ENCODE measurements around the gene SNAP23. TPM values are rescaled to one million over a fixed set of nuclear protein-coding genes. Genes with fewer than 3 reads are reported as not detected.
A peak's percentile ranks its signal among the peaks of the same experiment; 100 is the strongest.

SNAP23 gene
- total RNA-seq, result 81.5 and 83.3 TPM in 2 replicates

GRCh38 chr15:42495361-42496212 is at the start of gene SNAP23:
TSS of gene SNAP23 (plus strand) at chr15:42495634. CDS start at chr15:42511847, 16,213 bp downstream.
- H3K4me3 ChIP-seq (ENCODE audit: low read depth, low read length), result peak within 1 kb of the TSS; percentile 98
- no peak for TF ChIP-seq CTCF (IDR thresholded peaks at IDR 0.05; ENCODE audit: insufficient read depth, low read depth, low read length)
- peak; percentile 98 for DNase-seq (ENCODE audit: low read depth)

GRCh38 chr15:42447599-42447998 is 47.8 kb upstream of the SNAP23 start:
- DNase-seq (ENCODE audit: low read depth), result no peak
- no peak for TF ChIP-seq CTCF (IDR thresholded peaks at IDR 0.05; ENCODE audit: insufficient read depth, low read depth, low read length)

GRCh38 chr15:42448281-42448680 is 47.2 kb upstream of the SNAP23 start:
- H3K4me3 ChIP-seq (ENCODE audit: low read depth, low read length), result no peak overlapping the region
- TF ChIP-seq CTCF (IDR thresholded peaks at IDR 0.05; ENCODE audit: insufficient read depth, low read depth, low read length), result no peak
- DNase-seq (ENCODE audit: low read depth), result no peak

More at GRCh38 chr15:42447599-42447998, 47.8 kb upstream of the SNAP23 start:
- H3K4me3 ChIP-seq (ENCODE audit: low read depth, low read length), result no peak overlapping the region

GRCh38 chr15:42449770-42450424 is 45.5 kb upstream of the SNAP23 start:
- DNase-seq (ENCODE audit: low read depth), result no peak
- no peak overlapping the region for H3K4me3 ChIP-seq (ENCODE audit: low read depth, low read length)
- TF ChIP-seq CTCF (IDR thresholded peaks at IDR 0.05; ENCODE audit: insufficient read depth, low read depth, low read length), result no peak

- no peak for TF ChIP-seq CTCF (IDR thresholded peaks at IDR 0.05; ENCODE audit: insufficient read depth, low read depth, low read length)
- no peak overlapping the region for H3K4me3 ChIP-seq (ENCODE audit: low read depth, low read length)
- no peak for DNase-seq (ENCODE audit: low read depth)
These were observed 45.0 kb upstream of the SNAP23 start for GRCh38 chr15:42450425-42450790.

- DNase-seq (ENCODE audit: low read depth), result no peak
- no peak overlapping the region for H3K4me3 ChIP-seq (ENCODE audit: low read depth, low read length)
- no peak for TF ChIP-seq CTCF (IDR thresholded peaks at IDR 0.05; ENCODE audit: insufficient read depth, low read depth, low read length)
These were observed 41.6 kb upstream of the SNAP23 start for GRCh38 chr15:42453826-42454225.
